Measurements from ENCODE around the gene ADH1C.

ADH1C gene

DNA sequence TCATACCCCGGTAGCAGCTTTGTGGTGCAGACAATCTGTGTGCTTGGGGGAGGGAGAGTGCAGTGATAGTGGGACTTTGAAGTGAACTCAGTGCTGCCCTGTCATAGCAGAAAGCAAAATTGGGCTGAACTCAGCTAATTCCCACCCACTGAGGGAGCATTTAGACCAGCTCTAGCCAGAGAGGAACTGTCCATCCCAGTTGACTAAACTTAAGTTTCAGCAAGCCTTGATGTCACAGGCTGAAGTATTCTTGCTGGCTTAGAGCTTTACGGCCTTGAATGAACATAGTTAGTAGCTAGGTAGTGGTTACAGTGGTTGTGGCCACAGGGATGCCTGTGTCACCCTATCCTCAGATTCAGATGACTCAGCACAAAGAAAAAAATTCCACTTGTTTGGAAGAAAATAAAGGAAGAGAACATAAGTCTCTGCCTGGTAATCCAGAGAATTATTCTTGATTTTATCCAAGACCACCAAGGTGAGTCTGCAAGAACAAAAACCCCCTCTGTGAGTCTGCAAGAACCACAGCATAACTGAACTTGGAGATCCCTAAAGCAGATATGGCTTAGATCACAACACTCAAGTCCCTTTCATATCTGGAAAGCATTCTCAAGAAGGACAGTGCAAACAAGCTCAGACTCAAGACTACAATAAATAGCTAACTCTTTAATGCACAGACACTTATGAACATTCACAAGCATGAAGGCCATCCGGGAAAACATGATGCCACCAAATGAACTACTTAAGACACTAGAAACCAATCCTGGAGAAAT is 43.2 kb upstream of the ADH1C start:
- TF ChIP-seq RAD21 (IDR thresholded peaks at IDR 0.05; ENCODE audit: low read depth) (no peak), EGR1 (IDR thresholded peaks at IDR 0.05) (no peak), CEBPB (IDR thresholded peaks at IDR 0.05) (no peak), TEAD4 (IDR thresholded peaks at IDR 0.05) (no peak), TCF12 (IDR thresholded peaks at IDR 0.05; ENCODE audit: low read depth) (no peak), TAF1 (IDR thresholded peaks at IDR 0.05; ENCODE audit: low read depth) (no peak), FOXM1 (IDR thresholded peaks at IDR 0.05; ENCODE audit: borderline replicate concordance, low read depth) (no peak), CREB1 (IDR thresholded peaks at IDR 0.05; ENCODE audit: low read depth) (no peak), ZBTB7A (IDR thresholded peaks at IDR 0.05; ENCODE audit: low read depth) (no peak), EP300 (IDR thresholded peaks at IDR 0.05; ENCODE audit: borderline replicate concordance) (no peak)
- TF ChIP-seq, protein P1, sequence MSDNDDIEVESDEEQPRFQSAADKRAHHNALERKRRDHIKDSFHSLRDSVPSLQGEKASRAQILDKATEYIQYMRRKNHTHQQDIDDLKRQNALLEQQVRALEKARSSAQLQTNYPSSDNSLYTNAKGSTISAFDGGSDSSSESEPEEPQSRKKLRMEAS (IDR thresholded peaks at IDR 0.05): no peak

DNA sequence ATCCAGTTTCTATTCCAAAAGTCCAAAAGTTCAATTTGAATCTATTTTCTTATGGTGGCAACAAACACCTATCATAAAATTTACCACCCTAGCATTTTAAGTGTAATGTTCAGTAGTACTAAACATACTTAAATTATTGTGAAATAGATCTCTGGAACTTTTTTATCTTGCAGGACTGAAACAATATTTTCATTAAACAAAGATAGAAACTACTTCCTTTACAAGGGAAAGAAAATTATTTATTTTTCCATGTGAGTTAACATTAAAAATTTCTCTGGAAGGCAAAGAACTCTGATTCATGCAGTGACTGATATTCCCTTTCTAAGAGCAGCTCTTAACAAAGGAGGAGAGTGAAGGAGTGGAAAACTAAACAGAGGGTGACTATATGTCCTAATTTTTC is 42.4 kb upstream of the ADH1C start:
- TF ChIP-seq NFIC (IDR thresholded peaks at IDR 0.05): no peak
- TF ChIP-seq EP300 (IDR thresholded peaks at IDR 0.05; ENCODE audit: borderline replicate concordance): no peak
- no peak for TF ChIP-seq CEBPB (IDR thresholded peaks at IDR 0.05)
- TF ChIP-seq, protein P1 (IDR thresholded peaks at IDR 0.05): no peak
- no peak for TF ChIP-seq RAD21 (IDR thresholded peaks at IDR 0.05; ENCODE audit: low read depth)
- no peak for TF ChIP-seq FOXM1 (IDR thresholded peaks at IDR 0.05; ENCODE audit: borderline replicate concordance, low read depth)
- TF ChIP-seq, protein P2, sequence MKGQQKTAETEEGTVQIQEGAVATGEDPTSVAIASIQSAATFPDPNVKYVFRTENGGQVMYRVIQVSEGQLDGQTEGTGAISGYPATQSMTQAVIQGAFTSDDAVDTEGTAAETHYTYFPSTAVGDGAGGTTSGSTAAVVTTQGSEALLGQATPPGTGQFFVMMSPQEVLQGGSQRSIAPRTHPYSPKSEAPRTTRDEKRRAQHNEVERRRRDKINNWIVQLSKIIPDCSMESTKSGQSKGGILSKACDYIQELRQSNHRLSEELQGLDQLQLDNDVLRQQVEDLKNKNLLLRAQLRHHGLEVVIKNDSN (IDR thresholded peaks at IDR 0.05): no peak
- no peak for TF ChIP-seq CREB1 (IDR thresholded peaks at IDR 0.05; ENCODE audit: low read depth)
- TF ChIP-seq TCF12 (IDR thresholded peaks at IDR 0.05; ENCODE audit: low read depth): no peak
- no peak for TF ChIP-seq TEAD4 (IDR thresholded peaks at IDR 0.05)
- no peak for TF ChIP-seq ZBTB7A (IDR thresholded peaks at IDR 0.05; ENCODE audit: low read depth)

DNA sequence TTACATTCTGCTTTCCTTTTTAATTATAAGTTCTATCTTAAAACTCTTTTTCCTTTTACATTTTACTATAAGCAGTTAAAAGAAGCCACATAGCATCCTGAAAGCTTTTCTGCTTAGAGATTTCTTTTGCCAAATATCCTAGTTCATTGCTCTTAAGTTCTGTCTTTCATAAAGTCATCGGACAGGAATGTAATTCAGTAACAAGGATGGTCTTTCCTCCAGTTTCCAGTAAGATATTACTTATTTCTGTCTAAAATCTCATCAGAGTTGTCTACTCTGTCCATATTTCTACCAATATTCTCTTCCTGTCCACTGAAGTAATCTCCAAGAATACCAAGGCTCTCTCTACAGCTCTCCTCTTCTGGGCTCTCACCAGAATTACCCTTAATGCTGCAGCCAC is 37.5 kb upstream of the ADH1C start:
- TF ChIP-seq EGR1 (IDR thresholded peaks at IDR 0.05): no peak
- no peak for TF ChIP-seq YY1 (IDR thresholded peaks at IDR 0.05; ENCODE audit: low read depth)
- TF ChIP-seq TAF1 (IDR thresholded peaks at IDR 0.05; ENCODE audit: low read depth): no peak
- TF ChIP-seq TCF12 (IDR thresholded peaks at IDR 0.05; ENCODE audit: low read depth): no peak
- no peak for TF ChIP-seq EP300 (IDR thresholded peaks at IDR 0.05; ENCODE audit: borderline replicate concordance)
- TF ChIP-seq FOXM1 (IDR thresholded peaks at IDR 0.05; ENCODE audit: borderline replicate concordance, low read depth): no peak
- TF ChIP-seq, protein P1 (IDR thresholded peaks at IDR 0.05): no peak
- TF ChIP-seq CREB1 (IDR thresholded peaks at IDR 0.05; ENCODE audit: low read depth): no peak
- no peak for TF ChIP-seq ZBTB7A (IDR thresholded peaks at IDR 0.05; ENCODE audit: low read depth)
- no peak for TF ChIP-seq CEBPB (IDR thresholded peaks at IDR 0.05)
- no peak for TF ChIP-seq RAD21 (IDR thresholded peaks at IDR 0.05; ENCODE audit: low read depth)
- no peak for TF ChIP-seq NFIC (IDR thresholded peaks at IDR 0.05)
- TF ChIP-seq, protein P2 (IDR thresholded peaks at IDR 0.05): no peak
- TF ChIP-seq TEAD4 (IDR thresholded peaks at IDR 0.05): no peak
- TF ChIP-seq, protein P3, sequence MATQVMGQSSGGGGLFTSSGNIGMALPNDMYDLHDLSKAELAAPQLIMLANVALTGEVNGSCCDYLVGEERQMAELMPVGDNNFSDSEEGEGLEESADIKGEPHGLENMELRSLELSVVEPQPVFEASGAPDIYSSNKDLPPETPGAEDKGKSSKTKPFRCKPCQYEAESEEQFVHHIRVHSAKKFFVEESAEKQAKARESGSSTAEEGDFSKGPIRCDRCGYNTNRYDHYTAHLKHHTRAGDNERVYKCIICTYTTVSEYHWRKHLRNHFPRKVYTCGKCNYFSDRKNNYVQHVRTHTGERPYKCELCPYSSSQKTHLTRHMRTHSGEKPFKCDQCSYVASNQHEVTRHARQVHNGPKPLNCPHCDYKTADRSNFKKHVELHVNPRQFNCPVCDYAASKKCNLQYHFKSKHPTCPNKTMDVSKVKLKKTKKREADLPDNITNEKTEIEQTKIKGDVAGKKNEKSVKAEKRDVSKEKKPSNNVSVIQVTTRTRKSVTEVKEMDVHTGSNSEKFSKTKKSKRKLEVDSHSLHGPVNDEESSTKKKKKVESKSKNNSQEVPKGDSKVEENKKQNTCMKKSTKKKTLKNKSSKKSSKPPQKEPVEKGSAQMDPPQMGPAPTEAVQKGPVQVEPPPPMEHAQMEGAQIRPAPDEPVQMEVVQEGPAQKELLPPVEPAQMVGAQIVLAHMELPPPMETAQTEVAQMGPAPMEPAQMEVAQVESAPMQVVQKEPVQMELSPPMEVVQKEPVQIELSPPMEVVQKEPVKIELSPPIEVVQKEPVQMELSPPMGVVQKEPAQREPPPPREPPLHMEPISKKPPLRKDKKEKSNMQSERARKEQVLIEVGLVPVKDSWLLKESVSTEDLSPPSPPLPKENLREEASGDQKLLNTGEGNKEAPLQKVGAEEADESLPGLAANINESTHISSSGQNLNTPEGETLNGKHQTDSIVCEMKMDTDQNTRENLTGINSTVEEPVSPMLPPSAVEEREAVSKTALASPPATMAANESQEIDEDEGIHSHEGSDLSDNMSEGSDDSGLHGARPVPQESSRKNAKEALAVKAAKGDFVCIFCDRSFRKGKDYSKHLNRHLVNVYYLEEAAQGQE (IDR thresholded peaks at IDR 0.05; ENCODE audit: low read depth): no peak

DNA sequence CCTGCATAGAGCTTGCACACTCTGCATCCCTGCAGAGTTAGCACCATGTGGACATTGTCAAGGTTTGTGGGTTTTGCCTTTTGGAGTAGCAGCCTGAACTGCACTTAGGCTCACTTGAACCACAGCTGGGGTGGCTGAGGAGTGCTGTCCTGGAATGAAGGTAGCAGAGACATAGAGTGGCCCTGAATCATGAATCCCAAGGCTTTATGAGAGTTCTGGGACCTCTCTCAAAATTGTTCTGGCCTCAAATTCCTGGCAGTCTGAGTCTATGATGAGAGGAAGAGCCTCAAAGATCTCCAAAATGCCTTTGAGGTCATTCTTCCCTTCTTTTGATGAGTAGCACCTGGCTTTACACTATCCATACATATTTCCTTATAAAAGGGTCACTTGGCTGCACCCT is 37.1 kb upstream of the ADH1C start:
- TF ChIP-seq TCF12 (IDR thresholded peaks at IDR 0.05; ENCODE audit: low read depth) (no peak), RAD21 (IDR thresholded peaks at IDR 0.05; ENCODE audit: low read depth) (no peak), YY1 (IDR thresholded peaks at IDR 0.05; ENCODE audit: low read depth) (no peak), TEAD4 (IDR thresholded peaks at IDR 0.05) (no peak), NFIC (IDR thresholded peaks at IDR 0.05) (no peak), CREB1 (IDR thresholded peaks at IDR 0.05; ENCODE audit: low read depth) (no peak), CEBPB (IDR thresholded peaks at IDR 0.05) (no peak), EGR1 (IDR thresholded peaks at IDR 0.05) (no peak), TAF1 (IDR thresholded peaks at IDR 0.05; ENCODE audit: low read depth) (no peak), FOXM1 (IDR thresholded peaks at IDR 0.05; ENCODE audit: borderline replicate concordance, low read depth) (no peak), ZBTB7A (IDR thresholded peaks at IDR 0.05; ENCODE audit: low read depth) (no peak), EP300 (IDR thresholded peaks at IDR 0.05; ENCODE audit: borderline replicate concordance) (no peak)
- TF ChIP-seq, protein P1 (IDR thresholded peaks at IDR 0.05): no peak
- TF ChIP-seq, protein P2 (IDR thresholded peaks at IDR 0.05): no peak
- TF ChIP-seq, protein P3 (IDR thresholded peaks at IDR 0.05; ENCODE audit: low read depth): no peak
